ENCODE results near the gene CSMD2.

Gene CSMD2

GRCh38 chr1:33667386-33668282 lies 497.4 kb downstream of the CSMD2 start:
- TF ChIP-seq CTCF (IDR thresholded peaks at IDR 0.05; ENCODE audit: low read depth, low read length, missing control alignments): no peak
- no peak overlapping the region for H3K4me3 ChIP-seq (ENCODE audit: low read depth, low read length)
- no peak for DNase-seq (ENCODE audit: low read depth)

GRCh38 chr1:33666616-33667015 lies 498.4 kb downstream of the CSMD2 start:
- no peak for TF ChIP-seq CTCF (IDR thresholded peaks at IDR 0.05; ENCODE audit: low read depth, low read length, missing control alignments)
- no peak overlapping the region for H3K4me3 ChIP-seq (ENCODE audit: low read depth, low read length)
- DNase-seq (ENCODE audit: low read depth): no peak

- no peak overlapping the region for H3K4me3 ChIP-seq (ENCODE audit: low read depth, low read length)
- no peak for DNase-seq (ENCODE audit: low read depth)
- TF ChIP-seq CTCF (IDR thresholded peaks at IDR 0.05; ENCODE audit: low read depth, low read length, missing control alignments): no peak
Observed at GRCh38 chr1:33661811-33662454, 503.1 kb downstream of the CSMD2 start.

GRCh38 chr1:33660956-33661355 lies 504.1 kb downstream of the CSMD2 start:
- no peak for TF ChIP-seq CTCF (IDR thresholded peaks at IDR 0.05; ENCODE audit: low read depth, low read length, missing control alignments)
- no peak for DNase-seq (ENCODE audit: low read depth)
- no peak overlapping the region for H3K4me3 ChIP-seq (ENCODE audit: low read depth, low read length)

GRCh38 chr1:33660244-33660643 lies 504.8 kb downstream of the CSMD2 start:
- no peak for DNase-seq (ENCODE audit: low read depth)
- no peak for TF ChIP-seq CTCF (IDR thresholded peaks at IDR 0.05; ENCODE audit: low read depth, low read length, missing control alignments)
- H3K4me3 ChIP-seq (ENCODE audit: low read depth, low read length): no peak overlapping the region

- DNase-seq (ENCODE audit: low read depth): no peak
- H3K4me3 ChIP-seq (ENCODE audit: low read depth, low read length): no peak overlapping the region
- TF ChIP-seq CTCF (IDR thresholded peaks at IDR 0.05; ENCODE audit: low read depth, low read length, missing control alignments): no peak
Observed at GRCh38 chr1:33659641-33660040, 505.4 kb downstream of the CSMD2 start.
